GM18870 (cell line): ENCODE data around the gene FCSK.
A peak's percentile ranks its signal among the peaks of the same experiment; 100 is the strongest.
"Not testable (repeated sequence)": the region's sequence is repeated elsewhere in the genome, so short reads cannot be mapped to it uniquely, and the experiment has no call there.

ENCODE experiments used
- ATAC-seq: cut with Tn5 transposase; IDR thresholded peaks from one replicate; pipeline ENCODE4 v1.9.1; 2021; ENCODE audit warnings: moderate library complexity; ENCODE audit not compliant: unreplicated experiment

FCSK gene

DNA sequence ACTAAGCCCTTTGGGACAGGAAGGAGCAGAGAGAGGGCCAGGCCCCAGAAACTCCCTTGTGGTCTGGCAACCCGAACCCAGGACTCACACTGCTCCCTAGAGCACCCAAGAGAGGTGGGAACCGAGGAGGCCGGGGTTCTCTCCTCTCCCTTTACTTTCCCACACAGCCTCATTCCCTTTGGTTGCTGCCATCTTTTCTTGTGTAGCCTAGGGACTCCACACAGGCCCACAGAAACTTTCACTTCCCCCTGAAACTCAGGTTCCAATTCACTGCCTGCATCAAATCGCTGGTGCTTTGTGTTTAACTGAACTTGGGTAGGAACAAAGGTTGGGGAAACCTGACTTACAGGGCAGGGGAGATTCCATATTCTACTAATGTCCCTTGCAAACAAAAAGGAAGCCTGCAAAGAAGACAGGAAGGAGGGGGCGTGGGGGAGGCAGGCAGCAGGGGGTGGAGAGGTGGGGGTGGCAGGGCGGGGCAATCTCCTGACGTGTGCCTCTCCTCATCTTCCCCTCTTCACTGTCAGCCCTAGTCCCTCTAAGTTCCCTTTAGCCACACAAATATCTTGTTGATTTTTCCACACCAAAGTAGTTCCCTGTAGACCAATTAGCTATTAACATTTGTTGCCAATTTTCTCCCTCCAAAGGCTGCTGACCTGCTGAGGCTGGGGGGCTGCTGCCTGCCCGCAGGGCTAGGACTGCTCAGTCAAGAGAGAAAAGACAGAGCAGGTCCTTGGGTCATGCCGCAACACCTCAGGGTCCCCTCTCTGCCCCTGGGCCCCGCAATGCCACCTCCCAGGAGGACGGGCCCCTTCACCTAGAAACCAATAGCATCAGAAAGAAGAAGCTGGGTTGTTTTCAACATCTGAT lies 23.5 kb upstream of the FCSK start:
- peak; percentile 48 for ATAC-seq

DNA sequence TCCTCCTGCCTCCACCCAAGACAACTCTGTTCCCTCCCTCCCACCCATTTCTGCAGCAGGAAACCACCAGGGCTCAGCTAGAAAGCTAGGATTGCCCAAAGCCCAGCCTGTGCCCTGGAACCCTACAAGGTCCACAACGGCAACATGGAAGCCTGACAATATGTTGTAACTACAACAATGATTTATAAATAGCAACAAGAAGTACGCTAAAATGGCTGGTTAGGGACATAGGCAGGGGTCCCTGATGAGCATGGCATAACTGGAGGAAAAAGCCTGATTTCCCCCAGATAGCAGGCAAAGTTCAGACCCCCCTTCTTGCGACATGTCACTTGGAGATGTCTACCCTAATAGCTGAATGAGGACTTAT lies 22.1 kb upstream of the FCSK start:
- no peak for ATAC-seq

DNA sequence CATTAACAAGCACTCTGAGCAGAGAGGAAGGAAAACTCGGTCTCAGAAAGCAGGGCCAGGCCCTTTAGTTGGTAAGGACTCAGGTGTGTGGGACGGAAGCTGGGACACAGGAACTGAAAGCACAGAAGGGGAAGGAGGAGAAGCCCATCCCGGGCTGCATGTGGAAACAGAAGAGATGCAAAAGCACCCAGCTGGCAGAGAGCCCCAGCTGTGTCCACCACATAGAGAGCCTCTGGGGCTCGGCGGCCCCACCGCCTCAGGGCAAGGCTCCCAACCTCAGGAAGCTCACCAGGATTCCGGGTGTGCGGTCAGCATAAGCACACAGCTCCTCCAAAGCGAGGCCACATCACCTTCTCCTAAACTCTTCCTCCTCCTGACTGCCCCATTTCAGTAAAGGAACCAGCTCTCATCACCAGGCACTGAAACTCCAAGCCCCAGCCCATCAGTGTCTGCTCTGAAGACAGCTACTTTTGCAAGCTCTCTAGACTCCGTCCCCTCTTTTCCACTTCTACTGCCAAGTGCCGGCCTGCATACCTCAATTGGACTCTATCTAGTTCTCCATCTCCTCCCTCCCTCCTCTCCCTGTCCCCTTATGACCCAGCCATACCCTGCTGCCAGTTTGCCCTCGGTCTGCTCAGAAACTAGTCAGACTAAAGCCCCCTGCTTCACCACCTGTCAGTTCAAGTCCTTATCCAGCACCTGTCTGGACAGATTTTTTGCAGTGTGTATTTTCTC lies 21.5 kb upstream of the FCSK start:
- no peak for ATAC-seq

DNA sequence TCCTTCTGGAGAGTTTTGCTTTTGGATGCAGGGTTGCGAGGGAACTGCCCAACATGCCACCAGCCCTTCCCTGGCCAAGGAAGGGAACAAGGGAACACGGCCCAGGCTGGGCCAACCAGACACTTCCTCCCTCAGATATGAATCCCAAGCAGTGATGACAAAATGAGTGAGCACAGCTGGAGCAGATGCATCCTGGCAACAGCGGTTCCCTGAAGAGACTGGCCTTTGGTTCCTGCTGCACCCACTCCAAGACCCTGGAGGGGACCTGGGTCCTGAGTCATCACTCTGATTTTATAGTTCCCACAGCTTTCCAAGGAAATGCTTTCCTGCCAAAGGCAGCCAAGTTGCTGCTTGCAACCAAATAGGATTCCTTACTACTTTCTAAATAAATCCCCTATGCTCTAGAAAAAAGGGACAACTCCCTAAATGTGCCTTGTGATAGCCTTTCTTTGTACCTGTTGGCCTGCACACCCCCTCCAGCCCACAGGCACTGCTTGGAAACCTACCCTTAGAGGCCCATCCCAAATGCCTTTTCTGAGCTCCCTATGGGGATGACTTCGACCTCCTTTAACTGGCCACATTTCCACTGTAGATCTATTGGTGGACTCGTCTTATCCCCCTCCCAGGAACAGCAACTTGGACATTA lies 20.8 kb upstream of the FCSK start:
- no peak for ATAC-seq

DNA sequence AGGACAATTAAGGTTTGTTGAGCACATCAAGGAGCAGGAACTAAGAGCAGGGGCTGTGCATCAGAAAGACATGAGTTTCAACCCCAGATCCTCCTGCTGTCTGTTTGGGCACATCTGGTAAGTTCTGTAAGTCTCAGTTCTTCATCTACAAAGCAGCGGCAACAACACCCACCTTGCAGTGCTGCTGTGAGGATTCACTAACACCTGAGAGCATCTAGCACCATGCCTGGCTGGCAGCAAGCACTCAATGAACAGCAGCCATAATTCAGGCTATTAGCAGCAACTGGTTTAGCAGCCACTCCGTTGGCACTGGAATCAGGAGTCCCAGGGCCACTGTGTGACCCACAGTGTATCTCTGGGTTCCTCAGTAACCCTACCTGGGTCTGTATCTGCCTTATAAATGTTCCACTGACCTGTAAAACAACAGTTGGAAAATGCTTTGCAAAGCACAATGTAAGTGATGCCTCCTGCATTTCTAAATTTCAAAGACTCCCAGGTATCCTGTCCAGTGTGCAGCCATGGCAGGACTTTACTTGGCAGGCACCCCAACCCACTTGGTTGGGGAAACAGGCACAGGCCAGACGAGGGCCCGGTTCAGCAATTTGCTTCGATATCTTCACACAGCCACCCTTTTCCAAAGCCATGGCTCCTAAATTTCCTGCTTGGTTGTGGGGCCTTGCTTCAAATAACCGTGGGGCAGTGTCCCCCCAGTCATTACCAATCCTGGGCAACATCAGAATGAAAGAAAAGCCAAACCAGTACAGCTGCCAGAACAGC lies 19.7 kb upstream of the FCSK start:
- no peak for ATAC-seq

DNA sequence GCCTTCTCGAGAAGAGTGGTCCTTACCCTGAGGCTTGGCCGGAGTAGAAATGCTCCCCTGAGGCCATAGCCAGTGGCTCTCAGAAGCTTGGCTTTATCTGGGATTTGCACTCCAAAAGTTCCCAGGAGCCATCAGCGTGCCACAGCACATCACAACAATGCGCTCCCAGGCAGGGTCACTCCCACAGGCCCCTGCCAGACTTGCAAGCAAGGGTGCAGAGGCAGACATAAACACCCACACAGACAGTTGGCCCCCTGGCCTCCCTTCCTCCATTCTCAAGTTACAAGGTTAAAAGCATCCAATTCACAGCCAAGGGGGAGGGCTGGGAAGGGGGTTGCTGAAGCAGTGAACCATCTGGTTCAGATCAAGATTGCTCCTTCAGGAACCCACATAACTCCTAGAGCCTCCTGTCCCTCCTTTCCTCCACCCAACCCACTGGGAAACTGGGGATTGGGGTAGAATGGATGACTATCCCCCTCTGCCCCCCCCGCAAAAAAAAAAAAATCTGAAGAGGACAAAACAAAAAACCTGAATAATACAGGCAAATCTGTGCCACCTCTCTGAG lies 17.3 kb upstream of the FCSK start:
- ATAC-seq, result no peak

DNA sequence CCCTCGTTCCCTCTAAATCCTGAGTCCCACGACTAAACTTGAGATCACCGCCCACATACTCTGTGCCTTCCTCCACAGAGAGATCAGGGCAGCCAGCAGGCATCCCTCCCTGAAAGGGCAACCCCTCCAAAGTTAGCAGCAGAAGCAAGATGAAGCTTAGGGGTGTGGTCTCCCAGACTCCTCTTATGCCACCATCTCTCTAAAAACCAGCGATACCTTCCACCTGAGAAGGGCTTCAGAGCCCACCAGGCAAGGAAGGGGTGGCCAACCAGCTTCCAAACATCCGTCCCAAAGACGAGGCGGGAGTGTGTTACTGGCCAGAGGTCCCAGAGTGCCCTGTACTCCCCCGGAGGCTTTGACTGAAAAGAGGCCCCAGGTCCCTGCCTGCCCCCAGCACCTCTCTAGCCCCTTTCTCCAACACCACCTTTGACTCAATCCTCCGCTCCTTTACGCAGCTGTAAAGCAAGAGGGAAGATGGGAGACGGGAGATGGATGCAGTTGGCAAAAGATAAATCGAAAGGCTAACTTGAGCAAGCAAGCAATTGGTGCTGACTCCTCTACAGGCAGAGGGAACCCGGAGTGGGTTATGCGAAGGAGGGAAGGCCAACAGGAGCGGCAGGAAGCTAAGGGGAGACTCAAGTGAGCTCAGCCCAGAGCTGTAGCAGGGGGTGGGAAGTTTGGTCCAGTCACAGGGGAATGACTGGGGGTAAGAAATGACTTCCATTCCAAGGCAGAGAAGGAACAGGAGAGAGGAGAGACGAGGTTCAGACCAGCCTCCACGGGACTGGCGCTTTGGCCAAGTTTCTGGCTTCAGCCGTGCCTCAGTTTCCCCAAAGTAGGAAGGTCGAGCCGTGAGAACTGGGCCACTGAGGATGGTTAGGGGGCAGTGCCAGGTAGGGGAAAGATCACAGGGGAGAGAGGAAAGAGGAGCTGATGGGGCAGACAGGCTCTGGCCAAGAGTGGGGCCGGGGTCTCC lies 16.5 kb upstream of the FCSK start:
- no peak for ATAC-seq

DNA sequence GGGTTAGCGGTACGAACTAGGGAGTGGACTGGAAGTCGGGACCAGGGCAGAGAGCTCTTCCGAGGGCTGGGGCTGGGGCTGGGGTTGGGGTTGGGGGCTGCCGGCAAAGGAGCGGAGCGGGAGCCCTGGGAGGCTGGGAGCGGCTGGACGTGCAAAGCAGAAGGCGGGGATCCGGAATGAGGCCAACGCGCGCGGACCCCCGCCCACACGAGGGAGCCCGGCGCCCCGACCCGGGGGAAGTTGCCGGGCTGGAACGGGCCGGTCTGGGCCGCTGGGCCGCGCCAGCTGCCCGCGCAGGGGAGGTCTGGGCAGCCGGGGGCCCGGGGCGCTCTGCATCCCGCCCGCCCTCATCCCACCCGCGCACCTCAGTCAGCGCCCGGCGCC lies 15.8 kb upstream of the FCSK start:
- no peak for ATAC-seq

DNA sequence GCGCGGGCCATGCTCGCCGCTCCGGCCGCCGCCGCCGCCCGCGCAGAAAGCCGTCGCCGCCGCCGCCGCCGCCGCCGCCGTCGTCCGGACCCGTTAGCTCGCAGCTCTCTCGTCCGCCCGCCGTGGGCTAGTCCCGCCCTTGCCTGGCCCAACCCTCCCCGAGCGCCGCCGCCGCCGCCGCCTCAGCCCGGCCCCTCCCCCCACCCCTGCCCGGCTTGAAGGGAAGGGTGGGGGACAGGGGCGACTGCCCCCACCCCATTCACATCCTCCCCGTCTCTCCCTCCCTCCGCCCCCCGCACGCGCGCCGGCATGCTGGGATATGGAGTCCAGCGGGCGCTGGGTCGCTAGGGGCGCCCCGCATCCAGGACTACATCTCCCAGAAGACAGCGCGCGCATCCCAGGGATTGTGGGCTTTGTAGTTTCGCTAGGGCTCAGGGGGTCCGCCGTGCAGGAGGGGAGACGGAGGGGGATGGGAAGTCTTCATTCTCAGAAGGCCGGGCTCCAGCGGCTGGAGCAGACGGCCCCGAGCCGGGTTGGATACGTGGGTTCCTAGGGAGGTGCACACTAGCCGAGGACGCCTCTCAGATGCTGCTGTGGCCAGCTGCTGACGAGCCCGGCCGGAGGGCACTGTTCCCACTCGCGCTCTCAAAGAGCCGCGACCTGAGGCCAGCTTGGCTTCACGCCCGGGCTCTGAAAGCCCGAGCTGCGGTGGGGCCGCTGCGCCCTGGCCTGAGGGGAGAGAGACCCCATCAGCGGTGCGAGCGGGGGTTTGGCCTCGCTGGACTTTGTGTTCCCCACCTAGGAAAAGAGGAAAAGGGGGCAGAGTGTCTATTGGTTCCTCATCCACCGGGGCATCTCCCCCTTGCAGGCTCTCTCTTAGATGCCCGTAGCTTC lies 15.2 kb upstream of the FCSK start, which contains the start of gene ST3GAL2:
Gene ST3GAL2 (minus strand): TSS at position 132 of the 894 bp plus-strand sequence. CDS start 40,570 bp downstream, outside the sequence.
- no peak for ATAC-seq

DNA sequence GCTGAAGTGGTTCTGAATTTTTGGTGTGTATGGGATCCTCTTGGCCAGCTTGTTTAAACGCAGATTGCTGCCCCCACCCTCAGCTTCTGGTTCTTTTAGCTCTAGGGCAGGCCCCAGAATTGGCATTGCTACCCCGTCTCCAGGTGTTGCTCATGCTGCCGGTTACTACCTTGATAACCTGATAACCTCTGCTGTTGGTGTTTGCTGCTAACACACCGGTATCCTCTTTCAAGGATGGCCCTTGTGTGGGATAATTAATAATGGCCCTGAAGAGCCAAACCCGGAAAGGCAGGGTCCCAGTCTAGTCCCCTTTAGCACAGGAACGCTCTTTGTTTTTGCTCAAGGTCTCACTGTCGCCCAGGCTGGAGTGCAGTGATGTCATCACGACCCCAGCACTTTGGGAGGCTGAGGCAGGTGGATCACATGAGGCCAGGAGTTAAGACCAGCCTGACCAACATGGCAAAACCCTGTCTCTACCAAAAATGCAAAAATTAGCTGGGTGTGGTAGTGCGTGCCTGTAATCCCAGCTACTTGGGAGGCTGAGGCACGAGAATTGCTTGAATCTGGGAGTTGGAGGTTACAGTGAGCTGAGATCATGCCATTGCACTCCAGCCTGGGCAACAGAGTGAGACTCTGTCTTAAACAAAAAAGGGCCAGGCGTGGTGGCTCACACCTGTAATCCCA lies 14.2 kb upstream of the FCSK start:
- ATAC-seq, result no peak

DNA sequence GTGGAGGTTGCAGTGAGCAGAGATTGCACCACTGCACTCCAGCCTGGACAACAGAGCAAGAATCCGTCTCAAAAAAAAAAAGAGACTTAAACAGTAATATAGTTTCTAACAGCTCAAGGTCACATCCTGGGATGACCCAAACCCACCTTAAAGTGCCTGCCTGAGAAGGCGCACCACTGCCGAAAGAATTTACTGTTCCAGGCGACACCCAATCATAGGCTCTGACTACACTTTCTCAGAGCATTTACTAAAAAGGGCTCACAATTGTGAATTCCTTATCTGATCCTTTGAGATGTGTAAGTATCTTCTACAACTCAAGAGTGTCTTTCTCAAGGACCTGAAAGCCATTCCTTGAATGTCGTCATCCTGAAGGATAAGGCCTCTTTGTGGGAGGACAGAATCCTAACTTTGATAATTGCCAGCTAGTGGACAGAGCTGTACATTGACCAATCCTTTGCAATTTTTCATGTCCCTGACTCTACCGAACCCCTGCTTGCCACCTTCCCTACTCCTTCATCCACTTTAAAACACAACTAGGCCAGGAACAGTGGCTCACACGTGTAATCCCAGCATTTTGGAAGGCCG lies 12.9 kb upstream of the FCSK start:
- ATAC-seq, result no peak

DNA sequence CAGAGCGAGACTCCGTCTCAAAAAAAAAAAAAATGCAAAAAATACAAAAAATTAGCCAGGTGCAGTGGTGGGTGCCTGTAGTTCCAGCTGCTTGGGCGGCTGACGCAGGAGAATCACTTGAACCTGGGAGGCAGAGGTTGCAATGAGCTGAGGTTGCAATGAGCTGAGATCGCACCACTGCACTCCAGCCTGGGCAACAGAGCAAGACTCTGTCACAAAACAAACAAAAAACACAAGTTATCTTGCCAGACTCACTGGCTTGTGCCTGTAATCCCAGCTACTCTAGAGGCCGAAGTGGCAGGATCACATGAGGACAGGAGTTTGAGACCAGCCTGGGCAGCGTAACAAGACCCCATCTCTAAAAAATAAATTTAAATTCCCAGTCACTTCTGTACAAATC lies 12.1 kb upstream of the FCSK start:
- ATAC-seq, result no peak

DNA sequence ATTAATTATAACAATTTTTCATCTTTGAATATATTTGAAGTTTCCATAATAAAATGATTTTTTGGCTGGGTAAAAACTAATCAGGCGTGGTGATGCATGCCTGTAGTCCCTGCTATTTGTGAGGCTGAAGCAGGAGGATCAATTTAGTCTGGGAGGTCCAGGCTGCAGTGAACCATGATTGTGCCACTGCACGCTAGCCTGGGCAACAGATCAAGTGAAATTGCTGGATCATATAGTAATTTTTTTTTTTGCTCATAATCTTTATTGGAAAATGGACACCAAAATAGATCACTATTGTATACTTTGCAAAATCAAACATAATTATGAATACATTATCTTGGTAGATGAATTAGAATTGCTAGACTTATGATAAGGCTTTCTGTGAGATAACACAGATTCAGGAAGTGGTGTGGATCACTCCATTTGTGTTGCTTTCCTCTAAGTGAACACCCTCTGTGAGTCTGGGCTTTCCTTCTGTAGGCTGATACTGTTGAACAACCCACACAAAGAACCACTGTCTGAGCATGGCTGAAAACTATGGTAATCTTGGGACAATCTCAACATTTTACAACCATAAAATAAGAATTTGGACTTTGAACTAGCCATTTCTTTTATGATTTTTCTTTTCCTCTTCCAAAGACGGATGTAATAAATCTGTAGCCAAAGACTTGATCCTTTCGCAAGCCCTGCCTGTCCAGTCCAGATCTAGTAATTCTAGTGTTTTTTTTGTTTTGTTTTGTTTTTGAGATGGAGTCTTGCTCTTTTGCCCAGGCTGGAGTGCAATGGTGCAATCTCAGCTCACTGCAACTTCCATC lies 9.9 kb upstream of the FCSK start:
- ATAC-seq, result no peak

DNA sequence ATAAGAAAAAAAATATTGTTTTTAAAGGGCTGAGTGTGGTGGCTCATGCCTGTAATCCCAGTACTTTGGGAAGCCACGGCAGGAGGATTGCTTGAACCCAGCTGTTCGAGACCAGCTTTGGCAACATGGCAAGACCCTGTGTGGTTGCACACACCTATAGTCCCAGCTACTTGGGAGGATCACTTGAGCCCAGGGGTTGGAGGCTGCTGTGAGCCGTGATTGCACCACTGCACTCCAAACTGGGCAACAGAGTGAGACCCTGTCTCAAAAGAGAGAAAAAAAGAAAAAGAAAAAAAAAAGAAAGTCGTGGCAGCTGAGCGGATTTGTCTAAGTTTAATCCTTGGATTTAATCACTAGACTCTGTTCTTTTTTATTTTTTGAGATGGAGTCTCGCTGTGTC lies 6.3 kb upstream of the FCSK start:
- no peak for ATAC-seq

DNA sequence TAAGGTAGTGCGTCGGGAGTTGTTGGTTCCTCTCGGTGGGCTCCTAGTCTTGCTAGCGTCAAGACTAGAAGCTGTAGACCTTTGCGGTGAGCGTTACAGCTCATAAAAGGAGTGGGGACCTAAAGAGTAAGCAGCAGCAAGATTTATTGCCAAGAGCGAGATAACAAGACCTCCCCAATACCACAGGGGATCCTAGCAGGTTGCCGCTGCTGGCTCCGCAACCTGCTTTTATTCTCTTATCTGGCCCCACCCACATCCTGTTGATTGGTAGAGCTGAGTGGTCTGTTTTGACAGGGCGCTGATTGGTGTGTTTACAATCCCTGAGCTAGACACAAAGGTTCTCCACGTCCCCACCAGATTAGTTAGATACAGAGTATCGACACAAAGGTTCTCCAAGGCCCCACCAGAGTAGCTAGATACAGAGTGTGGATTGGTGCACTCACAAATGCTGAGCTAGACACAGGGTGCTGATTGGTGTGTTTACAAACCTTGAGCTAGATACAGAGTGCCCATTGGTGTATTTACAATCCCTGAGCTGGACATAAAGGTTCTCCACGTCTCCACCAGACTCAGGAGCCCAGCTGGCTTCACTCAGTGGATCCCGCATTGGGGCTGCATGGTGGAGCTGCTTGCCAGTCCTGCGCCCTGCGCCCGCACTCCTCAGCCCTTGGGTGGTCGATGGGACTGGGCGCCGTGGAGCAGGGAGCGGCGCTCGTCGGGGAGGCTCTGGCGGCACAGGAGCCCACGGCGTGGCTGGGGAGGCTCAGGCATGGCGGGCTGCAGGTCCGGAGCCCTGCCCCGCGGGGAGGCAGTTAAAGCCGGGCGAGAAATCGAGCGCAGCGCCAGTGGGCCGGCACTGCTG lies 4.0 kb upstream of the FCSK start:
- not testable (repeated sequence) for ATAC-seq

DNA sequence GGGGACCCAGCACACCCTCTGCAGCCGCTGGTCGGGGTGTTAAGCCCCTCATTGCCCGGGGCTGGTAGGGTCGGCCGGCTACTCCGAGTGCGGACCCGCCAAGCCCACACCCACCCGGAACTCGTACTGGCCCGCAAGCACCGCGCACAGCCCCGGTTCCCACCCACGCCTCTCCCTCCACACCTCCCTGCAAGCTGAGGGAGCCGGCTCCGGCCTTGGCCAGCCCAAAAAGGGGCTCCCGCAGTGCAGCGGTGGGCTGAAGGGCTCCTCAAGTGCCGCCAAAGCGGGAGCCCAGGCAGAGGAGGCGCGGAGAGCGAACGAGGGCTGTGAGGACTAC lies 3.4 kb upstream of the FCSK start:
- ATAC-seq, result not testable (repeated sequence)
